BLaER1 (cell line): ENCODE measurements around the gene DZIP3.
"Not testable (repeated sequence)": the region's sequence is repeated elsewhere in the genome, so short reads cannot be mapped to it uniquely, and the experiment has no call there.

ENCODE experiments used
- H3K27ac ChIP-seq: shearing (Covaris generic); formaldehyde crosslinking; 2 replicates; pipeline ENCODE4 v1.8.1; 2022
- H3K27me3 ChIP-seq: shearing (Covaris generic); formaldehyde crosslinking; 2 replicates; pipeline ENCODE4 v1.8.1; 2022
- H3K36me3 ChIP-seq: shearing (Covaris generic); formaldehyde crosslinking; 2 replicates; pipeline ENCODE4 v1.8.1; 2022
- H3K4me1 ChIP-seq: shearing (Covaris generic); formaldehyde crosslinking; 2 replicates; pipeline ENCODE4 v1.8.1; 2022
- H3K4me2 ChIP-seq: shearing (Covaris generic); formaldehyde crosslinking; 2 replicates; pipeline ENCODE4 v1.8.1; 2022
- H3K4me3 ChIP-seq: shearing (Covaris generic); formaldehyde crosslinking; 2 replicates; pipeline ENCODE4 v1.8.1; 2022
- H3K9ac ChIP-seq: shearing (Covaris generic); formaldehyde crosslinking; 2 replicates; pipeline ENCODE4 v1.8.1; 2022
- H3K9me3 ChIP-seq: shearing (Covaris generic); formaldehyde crosslinking; 2 replicates; pipeline ENCODE4 v1.8.1; 2022
- H4K20me1 ChIP-seq: shearing (Covaris generic); formaldehyde crosslinking; 2 replicates; pipeline ENCODE4 v1.8.1; 2022
- Cebpa-rat ChIP-seq: shearing (Covaris generic); IDR thresholded peaks from 2 replicates; pipeline ENCODE4 v1.8.1; 2022

Gene DZIP3

GRCh38 chr3:108672701-108673100, 83.2 kb downstream of the DZIP3 start:
- Histone ChIP-seq H3K9me3 (no peaks in the 10 kb centered on the region), H3K27me3 (no peaks in the 10 kb centered on the region), H3K9ac (no peak overlapping the region), H3K27ac (no peak overlapping the region), H3K4me3 (no peak overlapping the region), H3K36me3 (peaks cover 3% of the 10 kb centered on the region; the same call in 1 of the 2 replicates), H3K4me1 (no peaks in the 10 kb centered on the region), H4K20me1 (no peaks in the 10 kb centered on the region), H3K4me2 (no peak overlapping the region)
- TF ChIP-seq Cebpa-rat = no peak

DNA sequence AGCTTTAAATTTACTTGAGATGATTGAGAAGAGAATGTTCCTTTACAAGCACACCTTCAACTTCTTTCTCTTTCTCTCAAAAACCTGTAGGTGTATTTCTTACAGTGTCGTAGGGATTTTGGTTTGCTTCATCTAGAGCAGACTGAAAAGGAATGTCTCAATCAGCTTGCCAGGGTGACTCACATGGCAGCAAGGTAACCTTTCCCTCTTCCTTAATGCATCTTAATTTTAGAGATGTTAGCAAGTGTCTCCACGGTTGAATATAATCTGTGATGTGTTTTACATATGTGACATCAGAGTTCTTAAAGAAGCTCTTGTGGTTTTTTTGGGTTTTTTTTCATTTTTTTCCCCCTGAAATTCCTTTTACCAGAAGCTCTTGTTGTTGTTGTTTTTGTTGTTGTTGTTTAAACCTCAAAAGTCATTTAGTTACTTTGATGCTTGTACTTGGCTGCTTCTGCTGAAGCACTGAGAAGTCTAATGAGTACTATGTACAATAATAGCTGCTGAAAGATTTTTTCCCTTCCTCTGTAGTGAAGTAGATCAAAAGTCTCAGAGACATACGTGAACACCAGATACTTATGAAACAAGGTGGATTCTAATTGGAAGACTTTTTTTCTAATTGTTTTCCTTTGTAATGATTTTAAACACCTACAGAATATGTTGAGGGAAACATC, 84.6 kb downstream of the DZIP3 start:
- no peak overlapping the region for H3K4me2 ChIP-seq
- H3K36me3 ChIP-seq = peaks cover 6% of the 10 kb centered on the region; the same call in 1 of the 2 replicates
- no peak overlapping the region for H3K27ac ChIP-seq
- no peak overlapping the region for H3K9ac ChIP-seq
- TF ChIP-seq Cebpa-rat = no peak
- H3K27me3 ChIP-seq = no peaks in the 10 kb centered on the region
- no peak overlapping the region for H3K4me3 ChIP-seq
- H4K20me1 ChIP-seq = no peaks in the 10 kb centered on the region
- no peaks in the 10 kb centered on the region for H3K9me3 ChIP-seq
- H3K4me1 ChIP-seq = no peaks in the 10 kb centered on the region

- Histone ChIP-seq H3K36me3 (peaks cover 6% of the 10 kb centered on the region; the same call in 1 of the 2 replicates), H3K9me3 (no peaks in the 10 kb centered on the region), H3K27me3 (no peaks in the 10 kb centered on the region), H3K9ac (no peak overlapping the region), H4K20me1 (no peaks in the 10 kb centered on the region), H3K27ac (no peak overlapping the region), H3K4me2 (no peak overlapping the region), H3K4me3 (no peak overlapping the region), H3K4me1 (no peaks in the 10 kb centered on the region)
- no peak for TF ChIP-seq Cebpa-rat
Measured at GRCh38 chr3:108677811-108678210, 88.3 kb downstream of the DZIP3 start.

- not testable (repeated sequence) for H3K4me2 ChIP-seq, H3K36me3 ChIP-seq, H3K27ac ChIP-seq, H3K4me3 ChIP-seq, H3K27me3 ChIP-seq, H4K20me1 ChIP-seq, H3K9ac ChIP-seq, H3K4me1 ChIP-seq, H3K9me3 ChIP-seq
Measured at GRCh38 chr3:108692286-108692685, 102.8 kb downstream of the DZIP3 start.

- Histone ChIP-seq H3K9ac (no peak overlapping the region), H4K20me1 (no peaks in the 10 kb centered on the region), H3K4me2 (no peak overlapping the region), H3K4me1 (no peaks in the 10 kb centered on the region), H3K9me3 (no peaks in the 10 kb centered on the region), H3K27ac (no peak overlapping the region), H3K27me3 (no peaks in the 10 kb centered on the region), H3K4me3 (no peak overlapping the region), H3K36me3 (0 out of 2 replicates have a peak, but pooled peaks cover 3% of the 10 kb centered on the region)
- TF ChIP-seq Cebpa-rat = no peak
Measured at GRCh38 chr3:108698461-108698860, 108.9 kb downstream of the DZIP3 start.

GRCh38 chr3:108705045-108705444, 115.5 kb downstream of the DZIP3 start:
- peaks cover 4% of the 10 kb centered on the region for H3K9me3 ChIP-seq
- H3K36me3 ChIP-seq = no peaks in the 10 kb centered on the region
- H4K20me1 ChIP-seq = no peaks in the 10 kb centered on the region
- no peak overlapping the region for H3K27ac ChIP-seq
- H3K4me1 ChIP-seq = no peaks in the 10 kb centered on the region
- H3K4me2 ChIP-seq = no peak overlapping the region
- no peak for TF ChIP-seq Cebpa-rat
- no peak overlapping the region for H3K4me3 ChIP-seq
- H3K9ac ChIP-seq = no peak overlapping the region
- no peaks in the 10 kb centered on the region for H3K27me3 ChIP-seq

GRCh38 chr3:108713009-108713516, 123.5 kb downstream of the DZIP3 start:
- no peak for TF ChIP-seq Cebpa-rat
- H3K27ac ChIP-seq = no peak overlapping the region

DNA sequence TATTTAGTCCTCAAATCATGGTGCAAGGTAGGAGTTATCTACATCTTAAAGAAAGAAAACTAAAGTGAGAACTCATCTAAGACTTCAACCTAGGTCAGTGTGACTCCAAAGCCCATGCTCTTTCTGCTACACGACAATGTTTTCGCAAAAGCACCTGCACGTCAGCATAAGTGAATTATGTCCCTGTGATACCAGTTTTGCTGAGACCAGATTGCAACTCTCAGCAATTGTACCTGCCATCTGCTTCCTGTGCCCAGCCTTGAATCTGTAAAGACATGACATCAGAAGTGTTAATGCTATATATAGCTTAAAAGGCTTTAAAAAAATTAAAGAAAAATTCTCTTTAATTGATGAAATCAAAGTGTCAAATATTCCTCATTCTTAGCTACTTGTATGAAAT, 124.3 kb downstream of the DZIP3 start:
- Histone ChIP-seq H3K4me3 (no peak overlapping the region), H3K36me3 (no peaks in the 10 kb centered on the region), H3K27me3 (no peaks in the 10 kb centered on the region), H4K20me1 (no peaks in the 10 kb centered on the region), H3K4me2 (no peak overlapping the region), H3K27ac (no peak overlapping the region), H3K9me3 (no peaks in the 10 kb centered on the region), H3K9ac (no peak overlapping the region), H3K4me1 (no peaks in the 10 kb centered on the region)
- TF ChIP-seq Cebpa-rat = no peak

More at GRCh38 chr3:108713009-108713516, 123.5 kb downstream of the DZIP3 start:
- Histone ChIP-seq H3K4me3 (no peak overlapping the region), H3K4me1 (no peaks in the 10 kb centered on the region), H3K9me3 (no peaks in the 10 kb centered on the region), H4K20me1 (no peaks in the 10 kb centered on the region), H3K4me2 (no peak overlapping the region), H3K36me3 (no peaks in the 10 kb centered on the region), H3K27me3 (no peaks in the 10 kb centered on the region), H3K9ac (no peak overlapping the region)

- no peaks in the 10 kb centered on the region for H3K27me3 ChIP-seq
- no peak for TF ChIP-seq Cebpa-rat
- no peak overlapping the region for H3K27ac ChIP-seq
- no peak overlapping the region for H3K9ac ChIP-seq
- H4K20me1 ChIP-seq = no peaks in the 10 kb centered on the region
- no peak overlapping the region for H3K4me2 ChIP-seq
- no peaks in the 10 kb centered on the region; the same call in 1 of the 2 replicates for H3K9me3 ChIP-seq
- H3K4me1 ChIP-seq = no peaks in the 10 kb centered on the region
- H3K36me3 ChIP-seq = no peaks in the 10 kb centered on the region
- H3K4me3 ChIP-seq = no peak overlapping the region
Measured at GRCh38 chr3:108718454-108718853, 128.9 kb downstream of the DZIP3 start.

DNA sequence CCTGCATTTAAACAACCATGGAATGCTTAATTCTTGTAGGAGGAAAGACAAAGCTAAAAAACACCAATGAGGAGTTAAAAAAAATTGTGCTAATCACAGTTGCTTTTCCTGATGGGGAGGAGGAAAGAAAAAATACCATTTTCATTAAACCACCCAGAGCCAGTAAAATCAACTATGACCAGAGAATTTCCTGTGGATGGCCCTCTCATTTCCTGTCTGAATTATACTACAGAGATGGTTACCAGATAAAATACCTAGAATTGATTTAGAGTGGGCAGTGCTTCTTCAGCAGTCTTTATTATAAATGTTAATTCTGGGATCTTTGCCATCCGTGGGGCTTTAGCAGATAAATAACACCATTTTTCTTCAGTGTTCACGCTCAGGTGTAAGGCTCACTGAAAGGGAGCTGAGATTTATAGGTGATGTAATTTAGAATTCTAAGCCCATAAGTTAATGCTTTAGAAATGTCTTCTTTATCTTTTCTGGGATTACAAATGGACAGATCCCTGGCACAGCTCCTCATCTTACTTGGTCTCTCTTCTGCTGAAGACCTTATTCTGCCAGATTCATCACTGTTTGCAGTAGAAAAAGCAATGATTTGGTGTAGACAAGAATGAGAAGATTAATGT, 129.8 kb downstream of the DZIP3 start:
- H3K9ac ChIP-seq = no peak overlapping the region
- no peak for TF ChIP-seq Cebpa-rat
- peaks cover 6% of the 10 kb centered on the region for H3K4me1 ChIP-seq
- H3K27ac ChIP-seq = no peak overlapping the region
- H3K27me3 ChIP-seq = no peaks in the 10 kb centered on the region
- no peaks in the 10 kb centered on the region for H4K20me1 ChIP-seq
- no peak overlapping the region for H3K4me3 ChIP-seq
- no peak overlapping the region for H3K4me2 ChIP-seq
- H3K9me3 ChIP-seq = no peaks in the 10 kb centered on the region; the same call in 1 of the 2 replicates
- H3K36me3 ChIP-seq = no peaks in the 10 kb centered on the region
